Activated CD4-positive, CD25-positive, alpha-beta regulatory T cell (primary cell): ENCODE data around the gene ADGRA1.

ENCODE experiments used
- DNase-seq, 4 experiments: peaks; one replicate each; lab custom pipeline; 2025; lab: John Stamatoyannopoulos, UW

The ADGRA1 gene

GRCh38 chr10:133076274-133077038, 11.3 kb upstream of the ADGRA1 start:
- no peak for DNase-seq

GRCh38 chr10:133079836-133080682, 7.7 kb upstream of the ADGRA1 start:
- DNase-seq, result no peak

- no peak for DNase-seq
Observed at GRCh38 chr10:133080683-133081040, 7.1 kb upstream of the ADGRA1 start.

GRCh38 chr10:133081636-133082035, 6.1 kb upstream of the ADGRA1 start:
- DNase-seq, result no peak

- no peak for DNase-seq
Observed at GRCh38 chr10:133082685-133083421, 4.9 kb upstream of the ADGRA1 start.

GRCh38 chr10:133083422-133084100, 4.2 kb upstream of the ADGRA1 start:
- DNase-seq, result no peak

GRCh38 chr10:133084491-133084890, 3.2 kb upstream of the ADGRA1 start:
- no peak for DNase-seq

- DNase-seq, result no peak
Observed at GRCh38 chr10:133085251-133086125, 2.2 kb upstream of the ADGRA1 start.

- no peak for DNase-seq
Observed at GRCh38 chr10:133086247-133086646, 1.5 kb upstream of the ADGRA1 start.

- DNase-seq, result no peak
Observed at GRCh38 chr10:133087045-133087678, 562 bp upstream of the ADGRA1 start.

- no peak for DNase-seq
Observed at GRCh38 chr10:133088179-133088955, 643 bp downstream of the ADGRA1 start.

GRCh38 chr10:133088956-133089800, 1.5 kb downstream of the ADGRA1 start:
- DNase-seq, result no peak

GRCh38 chr10:133090101-133090500, 2.4 kb downstream of the ADGRA1 start:
- DNase-seq, result no peak

- no peak for DNase-seq
Observed at GRCh38 chr10:133090654-133091053, 2.9 kb downstream of the ADGRA1 start.

GRCh38 chr10:133091316-133091715, 3.6 kb downstream of the ADGRA1 start:
- no peak for DNase-seq

- no peak for DNase-seq
Observed at GRCh38 chr10:133093291-133093690, 5.6 kb downstream of the ADGRA1 start.

GRCh38 chr10:133094286-133094685, 6.6 kb downstream of the ADGRA1 start:
- DNase-seq, result no peak

GRCh38 chr10:133094866-133095265, 7.1 kb downstream of the ADGRA1 start:
- DNase-seq, result no peak

GRCh38 chr10:133095586-133095985, 7.9 kb downstream of the ADGRA1 start:
- DNase-seq, result no peak
